ENCODE measurements around the gene PCSK1. TPM values are rescaled to one million over a fixed set of nuclear protein-coding genes. Genes with fewer than 3 reads are reported as not detected.

The PCSK1 gene
- total RNA-seq, 1 experiment from 2014 or later, result 4.5 TPM

DNA sequence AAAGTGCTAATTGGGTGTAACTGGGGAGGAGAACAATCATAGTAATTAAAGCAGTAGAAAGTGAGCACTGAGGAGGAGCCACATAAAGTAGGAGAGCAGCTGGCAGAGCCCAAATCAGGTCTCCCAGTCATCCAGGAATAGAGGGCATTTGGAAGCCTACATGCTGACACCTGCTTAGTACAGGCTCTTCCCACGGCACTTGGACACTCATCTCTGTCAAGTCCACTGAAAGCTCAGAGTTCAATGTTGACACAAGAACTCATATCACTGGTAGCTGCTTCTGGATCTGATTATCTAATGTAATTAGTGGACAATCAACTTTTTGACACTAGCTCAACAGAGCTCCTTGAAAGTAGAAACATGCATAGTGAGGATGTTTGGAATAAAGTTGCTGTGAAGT is 45.9 kb upstream of the PCSK1 start (continued):
- TF ChIP-seq E2F1 (CRISPR knock-in tag; IDR thresholded peaks at IDR 0.05) (no peak), E2F5 (CRISPR knock-in tag; IDR thresholded peaks at IDR 0.05) (no peak), MAX (CRISPR knock-in tag; IDR thresholded peaks at IDR 0.05) (no peak), FOXP4 (CRISPR knock-in tag; IDR thresholded peaks at IDR 0.05) (no peak), NR2C2 (CRISPR knock-in tag; IDR thresholded peaks at IDR 0.05) (no peak), ATF6 (CRISPR knock-in tag; IDR thresholded peaks at IDR 0.05) (no peak), ZNF121 (CRISPR knock-in tag; IDR thresholded peaks at IDR 0.05) (no peak), ATF3 (CRISPR knock-in tag; conservative IDR thresholded peaks at IDR 0.05) (no peak), ZNF263 (CRISPR knock-in tag; IDR thresholded peaks at IDR 0.05; ENCODE audit: low read depth) (no peak), TP53 (CRISPR knock-in tag; IDR thresholded peaks at IDR 0.05) (no peak), ZNF219 (CRISPR knock-in tag; IDR thresholded peaks at IDR 0.05; ENCODE audit: borderline replicate concordance) (no peak)
- TF ChIP-seq, protein P1, sequence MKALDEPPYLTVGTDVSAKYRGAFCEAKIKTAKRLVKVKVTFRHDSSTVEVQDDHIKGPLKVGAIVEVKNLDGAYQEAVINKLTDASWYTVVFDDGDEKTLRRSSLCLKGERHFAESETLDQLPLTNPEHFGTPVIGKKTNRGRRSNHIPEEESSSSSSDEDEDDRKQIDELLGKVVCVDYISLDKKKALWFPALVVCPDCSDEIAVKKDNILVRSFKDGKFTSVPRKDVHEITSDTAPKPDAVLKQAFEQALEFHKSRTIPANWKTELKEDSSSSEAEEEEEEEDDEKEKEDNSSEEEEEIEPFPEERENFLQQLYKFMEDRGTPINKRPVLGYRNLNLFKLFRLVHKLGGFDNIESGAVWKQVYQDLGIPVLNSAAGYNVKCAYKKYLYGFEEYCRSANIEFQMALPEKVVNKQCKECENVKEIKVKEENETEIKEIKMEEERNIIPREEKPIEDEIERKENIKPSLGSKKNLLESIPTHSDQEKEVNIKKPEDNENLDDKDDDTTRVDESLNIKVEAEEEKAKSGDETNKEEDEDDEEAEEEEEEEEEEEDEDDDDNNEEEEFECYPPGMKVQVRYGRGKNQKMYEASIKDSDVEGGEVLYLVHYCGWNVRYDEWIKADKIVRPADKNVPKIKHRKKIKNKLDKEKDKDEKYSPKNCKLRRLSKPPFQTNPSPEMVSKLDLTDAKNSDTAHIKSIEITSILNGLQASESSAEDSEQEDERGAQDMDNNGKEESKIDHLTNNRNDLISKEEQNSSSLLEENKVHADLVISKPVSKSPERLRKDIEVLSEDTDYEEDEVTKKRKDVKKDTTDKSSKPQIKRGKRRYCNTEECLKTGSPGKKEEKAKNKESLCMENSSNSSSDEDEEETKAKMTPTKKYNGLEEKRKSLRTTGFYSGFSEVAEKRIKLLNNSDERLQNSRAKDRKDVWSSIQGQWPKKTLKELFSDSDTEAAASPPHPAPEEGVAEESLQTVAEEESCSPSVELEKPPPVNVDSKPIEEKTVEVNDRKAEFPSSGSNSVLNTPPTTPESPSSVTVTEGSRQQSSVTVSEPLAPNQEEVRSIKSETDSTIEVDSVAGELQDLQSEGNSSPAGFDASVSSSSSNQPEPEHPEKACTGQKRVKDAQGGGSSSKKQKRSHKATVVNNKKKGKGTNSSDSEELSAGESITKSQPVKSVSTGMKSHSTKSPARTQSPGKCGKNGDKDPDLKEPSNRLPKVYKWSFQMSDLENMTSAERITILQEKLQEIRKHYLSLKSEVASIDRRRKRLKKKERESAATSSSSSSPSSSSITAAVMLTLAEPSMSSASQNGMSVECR (CRISPR knock-in tag; IDR thresholded peaks at IDR 0.05; ENCODE audit: borderline replicate concordance), result no peak
- TF ChIP-seq, protein P2, sequence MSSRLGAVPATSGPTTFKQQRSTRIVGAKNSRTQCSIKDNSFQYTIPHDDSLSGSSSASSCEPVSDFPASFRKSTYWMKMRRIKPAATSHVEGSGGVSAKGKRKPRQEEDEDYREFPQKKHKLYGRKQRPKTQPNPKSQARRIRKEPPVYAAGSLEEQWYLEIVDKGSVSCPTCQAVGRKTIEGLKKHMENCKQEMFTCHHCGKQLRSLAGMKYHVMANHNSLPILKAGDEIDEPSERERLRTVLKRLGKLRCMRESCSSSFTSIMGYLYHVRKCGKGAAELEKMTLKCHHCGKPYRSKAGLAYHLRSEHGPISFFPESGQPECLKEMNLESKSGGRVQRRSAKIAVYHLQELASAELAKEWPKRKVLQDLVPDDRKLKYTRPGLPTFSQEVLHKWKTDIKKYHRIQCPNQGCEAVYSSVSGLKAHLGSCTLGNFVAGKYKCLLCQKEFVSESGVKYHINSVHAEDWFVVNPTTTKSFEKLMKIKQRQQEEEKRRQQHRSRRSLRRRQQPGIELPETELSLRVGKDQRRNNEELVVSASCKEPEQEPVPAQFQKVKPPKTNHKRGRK (CRISPR knock-in tag; IDR thresholded peaks at IDR 0.05; ENCODE audit: borderline replicate concordance), result no peak

- Mint-ChIP-seq H3K4me1 (peaks cover 9% of the 10 kb centered on the region), H3K9me3 (no peaks in the 10 kb centered on the region), H3K4me3 (no peak overlapping the region), H3K36me3 (no peaks in the 10 kb centered on the region), H3K27ac (no peak overlapping the region), H3K27me3 (ENCODE audit: low read depth) (no peaks in the 10 kb centered on the region)
- no peak for ATAC-seq
- TF ChIP-seq ETV6 (CRISPR knock-in tag; IDR thresholded peaks at IDR 0.05) (no peak), MYBL2 (CRISPR knock-in tag; IDR thresholded peaks at IDR 0.05) (no peak), OVOL2 (CRISPR knock-in tag; IDR thresholded peaks at IDR 0.05; ENCODE audit: borderline replicate concordance) (no peak)
- TF ChIP-seq, protein P3, sequence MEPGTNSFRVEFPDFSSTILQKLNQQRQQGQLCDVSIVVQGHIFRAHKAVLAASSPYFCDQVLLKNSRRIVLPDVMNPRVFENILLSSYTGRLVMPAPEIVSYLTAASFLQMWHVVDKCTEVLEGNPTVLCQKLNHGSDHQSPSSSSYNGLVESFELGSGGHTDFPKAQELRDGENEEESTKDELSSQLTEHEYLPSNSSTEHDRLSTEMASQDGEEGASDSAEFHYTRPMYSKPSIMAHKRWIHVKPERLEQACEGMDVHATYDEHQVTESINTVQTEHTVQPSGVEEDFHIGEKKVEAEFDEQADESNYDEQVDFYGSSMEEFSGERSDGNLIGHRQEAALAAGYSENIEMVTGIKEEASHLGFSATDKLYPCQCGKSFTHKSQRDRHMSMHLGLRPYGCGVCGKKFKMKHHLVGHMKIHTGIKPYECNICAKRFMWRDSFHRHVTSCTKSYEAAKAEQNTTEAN (CRISPR knock-in tag; IDR thresholded peaks at IDR 0.05), result no peak
- TF ChIP-seq, protein P4, sequence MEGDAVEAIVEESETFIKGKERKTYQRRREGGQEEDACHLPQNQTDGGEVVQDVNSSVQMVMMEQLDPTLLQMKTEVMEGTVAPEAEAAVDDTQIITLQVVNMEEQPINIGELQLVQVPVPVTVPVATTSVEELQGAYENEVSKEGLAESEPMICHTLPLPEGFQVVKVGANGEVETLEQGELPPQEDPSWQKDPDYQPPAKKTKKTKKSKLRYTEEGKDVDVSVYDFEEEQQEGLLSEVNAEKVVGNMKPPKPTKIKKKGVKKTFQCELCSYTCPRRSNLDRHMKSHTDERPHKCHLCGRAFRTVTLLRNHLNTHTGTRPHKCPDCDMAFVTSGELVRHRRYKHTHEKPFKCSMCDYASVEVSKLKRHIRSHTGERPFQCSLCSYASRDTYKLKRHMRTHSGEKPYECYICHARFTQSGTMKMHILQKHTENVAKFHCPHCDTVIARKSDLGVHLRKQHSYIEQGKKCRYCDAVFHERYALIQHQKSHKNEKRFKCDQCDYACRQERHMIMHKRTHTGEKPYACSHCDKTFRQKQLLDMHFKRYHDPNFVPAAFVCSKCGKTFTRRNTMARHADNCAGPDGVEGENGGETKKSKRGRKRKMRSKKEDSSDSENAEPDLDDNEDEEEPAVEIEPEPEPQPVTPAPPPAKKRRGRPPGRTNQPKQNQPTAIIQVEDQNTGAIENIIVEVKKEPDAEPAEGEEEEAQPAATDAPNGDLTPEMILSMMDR (IDR thresholded peaks at IDR 0.05), result no peak
- ChIA-PET POLR2A (no interaction called here), CTCF (no interaction called here)
- DNase-seq (ENCODE audit: low spot score), result no peak
Measured at GRCh38 chr5:96476654-96477053, 43.6 kb upstream of the PCSK1 start.

Measured in WTC11 (cell line).